ENCODE data around the gene CELSR1.

Gene CELSR1, protein sequence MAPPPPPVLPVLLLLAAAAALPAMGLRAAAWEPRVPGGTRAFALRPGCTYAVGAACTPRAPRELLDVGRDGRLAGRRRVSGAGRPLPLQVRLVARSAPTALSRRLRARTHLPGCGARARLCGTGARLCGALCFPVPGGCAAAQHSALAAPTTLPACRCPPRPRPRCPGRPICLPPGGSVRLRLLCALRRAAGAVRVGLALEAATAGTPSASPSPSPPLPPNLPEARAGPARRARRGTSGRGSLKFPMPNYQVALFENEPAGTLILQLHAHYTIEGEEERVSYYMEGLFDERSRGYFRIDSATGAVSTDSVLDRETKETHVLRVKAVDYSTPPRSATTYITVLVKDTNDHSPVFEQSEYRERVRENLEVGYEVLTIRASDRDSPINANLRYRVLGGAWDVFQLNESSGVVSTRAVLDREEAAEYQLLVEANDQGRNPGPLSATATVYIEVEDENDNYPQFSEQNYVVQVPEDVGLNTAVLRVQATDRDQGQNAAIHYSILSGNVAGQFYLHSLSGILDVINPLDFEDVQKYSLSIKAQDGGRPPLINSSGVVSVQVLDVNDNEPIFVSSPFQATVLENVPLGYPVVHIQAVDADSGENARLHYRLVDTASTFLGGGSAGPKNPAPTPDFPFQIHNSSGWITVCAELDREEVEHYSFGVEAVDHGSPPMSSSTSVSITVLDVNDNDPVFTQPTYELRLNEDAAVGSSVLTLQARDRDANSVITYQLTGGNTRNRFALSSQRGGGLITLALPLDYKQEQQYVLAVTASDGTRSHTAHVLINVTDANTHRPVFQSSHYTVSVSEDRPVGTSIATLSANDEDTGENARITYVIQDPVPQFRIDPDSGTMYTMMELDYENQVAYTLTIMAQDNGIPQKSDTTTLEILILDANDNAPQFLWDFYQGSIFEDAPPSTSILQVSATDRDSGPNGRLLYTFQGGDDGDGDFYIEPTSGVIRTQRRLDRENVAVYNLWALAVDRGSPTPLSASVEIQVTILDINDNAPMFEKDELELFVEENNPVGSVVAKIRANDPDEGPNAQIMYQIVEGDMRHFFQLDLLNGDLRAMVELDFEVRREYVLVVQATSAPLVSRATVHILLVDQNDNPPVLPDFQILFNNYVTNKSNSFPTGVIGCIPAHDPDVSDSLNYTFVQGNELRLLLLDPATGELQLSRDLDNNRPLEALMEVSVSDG (N-terminal part only)

DNA sequence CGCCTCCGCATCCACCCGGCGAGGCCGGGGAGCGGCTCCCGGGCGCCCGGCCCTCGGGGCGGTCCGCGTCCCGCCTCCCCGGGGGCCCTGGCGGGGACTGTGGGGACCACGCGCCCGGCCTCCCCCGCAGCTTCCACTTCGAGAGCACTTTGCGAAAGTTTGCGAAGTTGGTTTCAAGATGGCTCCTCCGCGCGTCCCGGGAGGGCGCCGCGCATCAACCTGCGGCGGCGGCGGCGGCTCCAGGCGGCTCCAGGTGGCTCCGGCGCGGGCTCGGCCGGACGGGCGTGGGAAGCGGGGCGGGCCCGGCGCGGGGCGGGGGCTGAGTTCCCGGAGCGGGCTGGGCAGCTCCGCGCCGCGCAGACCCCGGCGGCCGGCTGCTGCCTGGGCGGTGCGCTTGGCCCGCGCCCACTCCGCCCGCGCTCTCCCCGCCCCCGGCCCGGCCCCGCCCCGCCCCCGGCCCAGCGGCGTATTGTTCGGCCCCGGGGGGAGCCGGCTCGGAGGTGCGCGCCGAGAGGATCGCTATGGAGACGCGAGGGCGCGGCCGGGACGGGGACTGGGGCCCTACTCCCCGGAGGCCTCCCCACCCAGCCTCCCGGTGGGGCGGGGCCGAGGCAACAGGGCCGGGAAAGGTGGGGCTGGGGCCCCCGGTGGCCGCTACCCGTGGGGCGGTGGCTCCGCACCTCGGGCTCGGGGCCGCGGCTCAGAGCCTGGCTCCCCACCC lies at the start of gene CELSR1:
Gene CELSR1, minus strand, starts transcription at position 396 of the 721 bp plus-strand sequence. CDS start 450 bp downstream, outside the sequence.
- TF ChIP-seq, protein P1, sequence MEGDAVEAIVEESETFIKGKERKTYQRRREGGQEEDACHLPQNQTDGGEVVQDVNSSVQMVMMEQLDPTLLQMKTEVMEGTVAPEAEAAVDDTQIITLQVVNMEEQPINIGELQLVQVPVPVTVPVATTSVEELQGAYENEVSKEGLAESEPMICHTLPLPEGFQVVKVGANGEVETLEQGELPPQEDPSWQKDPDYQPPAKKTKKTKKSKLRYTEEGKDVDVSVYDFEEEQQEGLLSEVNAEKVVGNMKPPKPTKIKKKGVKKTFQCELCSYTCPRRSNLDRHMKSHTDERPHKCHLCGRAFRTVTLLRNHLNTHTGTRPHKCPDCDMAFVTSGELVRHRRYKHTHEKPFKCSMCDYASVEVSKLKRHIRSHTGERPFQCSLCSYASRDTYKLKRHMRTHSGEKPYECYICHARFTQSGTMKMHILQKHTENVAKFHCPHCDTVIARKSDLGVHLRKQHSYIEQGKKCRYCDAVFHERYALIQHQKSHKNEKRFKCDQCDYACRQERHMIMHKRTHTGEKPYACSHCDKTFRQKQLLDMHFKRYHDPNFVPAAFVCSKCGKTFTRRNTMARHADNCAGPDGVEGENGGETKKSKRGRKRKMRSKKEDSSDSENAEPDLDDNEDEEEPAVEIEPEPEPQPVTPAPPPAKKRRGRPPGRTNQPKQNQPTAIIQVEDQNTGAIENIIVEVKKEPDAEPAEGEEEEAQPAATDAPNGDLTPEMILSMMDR (IDR thresholded peaks at IDR 0.05) = no peak

DNA sequence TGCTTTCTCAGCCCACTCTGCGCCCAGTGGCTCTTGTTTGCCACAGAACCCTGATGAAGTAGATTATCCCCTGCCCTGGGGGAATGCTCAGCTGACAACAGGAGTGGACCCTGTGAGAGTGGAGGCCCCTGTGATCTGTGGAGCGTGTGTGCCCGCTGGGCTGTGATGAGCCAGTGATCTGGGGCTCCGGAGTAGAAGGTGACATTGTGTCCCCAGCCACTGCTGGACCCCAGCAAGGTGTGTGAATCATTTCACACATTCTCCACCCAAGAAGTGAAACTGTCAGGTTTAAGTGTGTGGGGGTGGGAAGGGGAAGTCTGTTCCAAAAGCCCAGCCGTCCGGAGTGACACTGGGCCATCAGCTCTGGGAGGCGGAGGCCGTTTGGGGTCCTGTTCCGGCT lies 49.6 kb upstream of the CELSR1 start:
- TF ChIP-seq, protein P1 (IDR thresholded peaks at IDR 0.05) = no peak

DNA sequence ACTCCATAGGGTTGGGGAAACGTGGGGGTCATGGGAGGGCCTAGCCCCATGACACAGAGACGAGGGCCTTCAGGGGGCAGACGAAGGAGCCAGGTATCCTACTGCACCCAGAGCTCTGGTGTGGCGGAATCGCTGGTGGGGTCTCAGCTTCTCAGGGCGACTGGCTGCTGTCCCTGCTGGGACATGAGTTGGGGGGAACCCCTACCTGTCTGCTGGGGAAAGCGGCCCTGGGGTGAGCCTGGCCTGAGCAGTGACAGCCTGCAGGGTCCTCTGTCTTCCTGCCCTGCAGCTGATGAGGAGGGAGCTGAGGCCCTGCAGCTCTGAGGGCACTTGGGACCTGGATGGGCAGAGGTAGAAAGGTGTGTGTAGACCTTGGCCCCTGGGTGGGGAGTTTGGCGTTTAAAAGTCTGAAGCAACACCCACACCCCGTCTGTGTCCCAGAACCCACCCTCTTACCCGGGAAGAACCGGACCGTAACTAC lies 49.2 kb upstream of the CELSR1 start:
- TF ChIP-seq, protein P1 (IDR thresholded peaks at IDR 0.05) = no peak

DNA sequence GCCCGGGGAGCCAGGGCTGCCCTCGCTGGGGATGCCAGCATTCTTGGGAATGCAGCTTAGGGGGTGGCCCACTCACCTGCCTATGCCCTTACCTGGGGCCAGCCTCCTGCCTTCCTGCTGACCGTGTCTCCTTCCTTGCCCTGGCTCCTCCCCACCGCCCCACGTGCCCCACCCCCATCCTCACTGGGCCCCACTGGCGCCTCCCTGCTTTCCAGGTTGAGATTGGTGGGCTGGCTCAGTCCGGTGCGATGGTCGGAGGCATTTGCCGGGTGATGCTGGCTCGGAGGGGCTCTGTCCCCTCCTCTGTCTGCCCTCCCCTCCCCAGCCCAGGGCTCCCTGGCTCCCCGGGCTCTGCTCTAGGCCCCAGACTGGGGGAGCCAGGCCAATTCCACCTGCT lies 48.7 kb upstream of the CELSR1 start:
- TF ChIP-seq, protein P1 (IDR thresholded peaks at IDR 0.05) = no peak

DNA sequence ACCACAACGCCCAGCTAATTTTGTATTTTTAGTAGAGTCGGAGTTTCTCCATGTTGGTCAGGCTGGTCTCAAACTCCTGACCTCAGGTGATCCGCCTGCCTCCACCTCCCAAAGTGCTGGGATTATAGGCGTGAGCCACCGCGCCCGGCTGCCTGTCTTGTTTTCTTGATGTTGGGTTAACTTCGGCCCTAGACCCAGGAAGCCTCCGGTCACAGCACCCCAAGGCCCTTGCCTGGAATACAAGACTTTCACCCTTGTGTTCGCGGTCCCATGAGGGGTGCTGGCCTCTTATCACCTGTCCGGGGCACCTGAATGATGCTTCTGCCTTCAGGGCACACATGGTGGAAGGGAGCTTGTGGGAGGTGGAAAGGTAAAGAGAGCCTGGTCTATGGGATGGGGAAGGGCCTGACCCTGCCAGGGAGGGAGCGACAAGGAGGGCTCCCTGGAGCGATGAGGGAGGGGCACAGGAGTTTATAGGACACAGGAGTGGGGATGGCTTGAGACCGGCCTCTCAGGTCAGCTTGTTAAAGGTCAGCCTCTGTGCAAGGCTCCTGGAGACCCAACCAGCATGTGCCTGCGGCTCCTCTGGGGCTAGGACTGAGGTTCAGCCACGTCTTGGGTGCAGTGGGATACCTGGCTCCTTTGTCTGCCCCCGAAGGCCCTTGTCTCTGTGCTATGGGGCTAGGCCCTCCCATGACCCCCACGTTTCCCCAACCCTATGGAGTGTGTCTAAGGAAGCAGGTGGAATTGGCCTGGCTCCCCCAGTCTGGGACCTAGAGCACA lies 48.1 kb upstream of the CELSR1 start:
- TF ChIP-seq, protein P1 (IDR thresholded peaks at IDR 0.05) = no peak

DNA sequence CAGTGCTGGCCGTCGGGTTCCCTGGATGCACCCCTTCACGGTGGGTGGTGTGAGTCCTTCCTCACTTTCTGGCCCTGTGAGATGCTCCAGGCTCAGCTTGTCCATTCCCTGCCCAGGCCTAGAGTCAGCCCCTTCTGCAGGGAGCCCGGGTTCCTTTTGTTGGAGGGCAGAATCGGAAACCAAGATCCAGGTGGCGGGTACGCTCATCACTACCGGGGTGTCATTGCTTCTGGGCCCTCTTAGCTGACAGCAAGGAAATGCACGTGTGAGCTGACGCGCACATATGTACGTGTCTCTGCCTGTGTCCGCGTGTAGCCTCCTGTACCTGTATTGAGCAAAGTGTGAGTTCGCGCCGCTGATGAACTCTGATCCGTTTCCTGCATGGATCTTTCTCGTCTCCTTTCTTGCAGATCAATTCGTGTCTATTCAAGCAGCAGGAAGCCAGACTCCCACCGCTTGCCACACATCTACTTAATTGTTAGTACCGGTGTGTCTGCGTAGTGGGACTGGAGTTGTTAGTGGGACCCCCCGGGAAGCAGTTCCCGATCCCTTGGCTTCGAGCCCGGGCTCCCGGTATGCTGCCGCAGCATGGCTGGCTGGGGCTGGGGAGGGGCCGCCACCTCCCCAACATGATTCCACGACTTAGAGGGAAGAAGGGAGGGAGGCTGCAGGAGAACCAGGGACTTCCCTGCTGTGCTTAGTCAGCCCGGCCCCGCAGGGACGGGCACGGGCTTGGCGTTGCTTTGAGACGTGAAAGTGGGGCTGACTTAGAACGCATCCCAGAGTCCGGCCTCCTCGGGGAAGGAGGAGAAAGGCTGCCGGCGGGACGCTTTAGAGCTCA lies 46.9 kb upstream of the CELSR1 start:
- TF ChIP-seq, protein P1 (IDR thresholded peaks at IDR 0.05) = no peak
